Measurements from ENCODE around the gene CDK8. TPM values are rescaled to one million over a fixed set of nuclear protein-coding genes. Genes with fewer than 3 reads are reported as not detected.

The CDK8 gene
- total RNA-seq, 3 donors from 2014 or later (not counting 1 experiment from before 2014, with no cell fraction given): 10.0 to 13.1 (median 10.9) TPM

DNA sequence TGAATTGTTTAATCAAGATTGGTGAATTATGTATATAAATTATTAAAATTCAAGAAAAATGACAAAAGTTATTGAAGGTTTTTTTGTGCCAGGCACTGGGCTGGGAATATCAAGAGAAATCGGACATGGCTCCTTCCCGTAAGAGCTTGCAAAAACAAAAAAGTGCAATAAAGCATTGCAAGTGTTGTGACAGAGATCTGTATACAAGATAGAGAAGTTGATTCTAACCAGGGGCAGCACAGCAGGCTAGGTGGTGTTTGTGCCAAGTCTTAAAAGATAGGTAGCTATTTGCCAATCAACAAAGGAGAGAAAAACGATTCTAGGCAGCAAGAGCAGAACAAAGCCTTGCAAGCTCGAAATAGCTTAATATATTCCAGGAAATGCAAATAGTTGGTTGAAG is 179.8 kb downstream of the CDK8 start:
- TF ChIP-seq, protein P1, sequence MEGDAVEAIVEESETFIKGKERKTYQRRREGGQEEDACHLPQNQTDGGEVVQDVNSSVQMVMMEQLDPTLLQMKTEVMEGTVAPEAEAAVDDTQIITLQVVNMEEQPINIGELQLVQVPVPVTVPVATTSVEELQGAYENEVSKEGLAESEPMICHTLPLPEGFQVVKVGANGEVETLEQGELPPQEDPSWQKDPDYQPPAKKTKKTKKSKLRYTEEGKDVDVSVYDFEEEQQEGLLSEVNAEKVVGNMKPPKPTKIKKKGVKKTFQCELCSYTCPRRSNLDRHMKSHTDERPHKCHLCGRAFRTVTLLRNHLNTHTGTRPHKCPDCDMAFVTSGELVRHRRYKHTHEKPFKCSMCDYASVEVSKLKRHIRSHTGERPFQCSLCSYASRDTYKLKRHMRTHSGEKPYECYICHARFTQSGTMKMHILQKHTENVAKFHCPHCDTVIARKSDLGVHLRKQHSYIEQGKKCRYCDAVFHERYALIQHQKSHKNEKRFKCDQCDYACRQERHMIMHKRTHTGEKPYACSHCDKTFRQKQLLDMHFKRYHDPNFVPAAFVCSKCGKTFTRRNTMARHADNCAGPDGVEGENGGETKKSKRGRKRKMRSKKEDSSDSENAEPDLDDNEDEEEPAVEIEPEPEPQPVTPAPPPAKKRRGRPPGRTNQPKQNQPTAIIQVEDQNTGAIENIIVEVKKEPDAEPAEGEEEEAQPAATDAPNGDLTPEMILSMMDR (IDR thresholded peaks at IDR 0.05): no peak
- Mint-ChIP-seq H3K36me3 (peaks cover 18% of the 10 kb centered on the region), H3K27me3 (ENCODE audit: low read depth in 2 of 2) (peaks cover 10 to 28% of the 10 kb centered on the region in 2 donors), H3K4me3 (no peak overlapping the region), H3K4me1 (no peaks in the 10 kb centered on the region), H3K9me3 (peaks cover 8 to 12% of the 10 kb centered on the region in 2 donors), H3K27ac (no peak overlapping the region)
- no peak for DNase-seq
- 59% methylated on average over 4 of the region's 4 CpGs for WGBS (ENCODE audit: insufficient coverage)
- no peak for ATAC-seq
- intact Hi-C loops (cut with micrococcal nuclease): no loop called here
- H3K4me3 ChIP-seq (ENCODE audit: low read length): no peak overlapping the region
- H3K36me3 ChIP-seq (ENCODE audit: control insufficient read depth, insufficient read depth, low read length): no peaks in the 10 kb centered on the region
- no peaks in the 10 kb centered on the region for H3K4me1 ChIP-seq (ENCODE audit: control insufficient read depth, insufficient read depth, low read length)
- H3K27ac ChIP-seq (ENCODE audit: low read length): no peak overlapping the region
- H3K9me3 ChIP-seq (ENCODE audit: control insufficient read depth, insufficient read depth, low read length): peaks cover 11% of the 10 kb centered on the region
- no peaks in the 10 kb centered on the region for H3K27me3 ChIP-seq (ENCODE audit: control insufficient read depth, insufficient read depth, low read length)

DNA sequence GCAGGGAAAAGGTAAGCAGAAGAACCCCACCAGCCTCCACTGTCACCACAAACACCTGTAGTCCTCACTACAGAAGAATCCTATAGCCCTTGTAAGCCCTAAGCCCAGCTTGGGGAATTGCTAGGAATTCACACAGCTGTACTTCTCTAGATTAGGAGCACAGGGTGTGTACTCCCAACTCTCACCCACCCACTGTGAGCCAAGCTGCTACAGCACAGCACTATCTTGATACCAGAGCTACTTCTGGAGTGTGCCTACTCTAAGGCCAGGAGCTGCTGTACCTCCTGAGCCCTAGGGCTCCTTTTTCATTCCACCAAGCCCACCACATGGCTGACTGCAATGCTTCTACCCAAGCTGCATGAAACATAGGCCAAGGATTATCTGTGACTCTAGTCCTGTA is 181.2 kb downstream of the CDK8 start:
- TF ChIP-seq, protein P1 (IDR thresholded peaks at IDR 0.05): no peak
- no peaks in the 10 kb centered on the region for H3K36me3 ChIP-seq (ENCODE audit: control insufficient read depth, insufficient read depth, low read length)
- no peak for DNase-seq
- no peaks in the 10 kb centered on the region for H3K27me3 ChIP-seq (ENCODE audit: control insufficient read depth, insufficient read depth, low read length)
- peaks cover 18% of the 10 kb centered on the region for H3K36me3 Mint-ChIP-seq
- no peak overlapping the region for H3K27ac ChIP-seq (ENCODE audit: low read length)
- H3K9me3 ChIP-seq (ENCODE audit: control insufficient read depth, insufficient read depth, low read length): peaks cover 11% of the 10 kb centered on the region
- no peak for ATAC-seq
- H3K27me3 Mint-ChIP-seq (ENCODE audit: low read depth in 2 of 2): peaks cover 5 to 20% of the 10 kb centered on the region in 2 donors
- H3K4me3 Mint-ChIP-seq: no peak overlapping the region
- H3K27ac Mint-ChIP-seq: no peak overlapping the region
- no peaks in the 10 kb centered on the region for H3K4me1 ChIP-seq (ENCODE audit: control insufficient read depth, insufficient read depth, low read length)
- intact Hi-C loops (cut with micrococcal nuclease): no loop called here
- H3K4me3 ChIP-seq (ENCODE audit: low read length): no peak overlapping the region
- H3K4me1 Mint-ChIP-seq: no peaks in the 10 kb centered on the region
- peaks cover 8 to 12% of the 10 kb centered on the region in 2 donors for H3K9me3 Mint-ChIP-seq

DNA sequence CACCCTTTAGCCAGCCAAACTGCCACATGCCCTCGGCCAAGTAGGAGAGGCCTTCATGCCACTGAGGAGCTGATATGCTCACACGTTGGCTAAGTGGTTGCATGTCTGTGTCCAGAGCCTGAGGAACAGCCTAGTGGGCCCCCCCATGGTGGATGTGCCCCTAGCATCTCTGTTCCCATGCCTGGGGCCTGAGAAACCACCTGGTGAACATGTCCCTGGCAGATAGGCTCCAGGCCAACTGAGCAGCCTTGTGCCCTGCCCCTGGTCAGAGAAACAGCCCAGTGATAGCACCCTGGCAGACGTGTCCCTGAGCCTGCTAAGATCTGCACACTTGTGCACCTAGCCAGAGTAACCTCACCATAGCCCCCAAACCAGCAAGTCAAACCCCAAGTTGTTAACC is 181.7 kb downstream of the CDK8 start:
- no peak for ATAC-seq

DNA sequence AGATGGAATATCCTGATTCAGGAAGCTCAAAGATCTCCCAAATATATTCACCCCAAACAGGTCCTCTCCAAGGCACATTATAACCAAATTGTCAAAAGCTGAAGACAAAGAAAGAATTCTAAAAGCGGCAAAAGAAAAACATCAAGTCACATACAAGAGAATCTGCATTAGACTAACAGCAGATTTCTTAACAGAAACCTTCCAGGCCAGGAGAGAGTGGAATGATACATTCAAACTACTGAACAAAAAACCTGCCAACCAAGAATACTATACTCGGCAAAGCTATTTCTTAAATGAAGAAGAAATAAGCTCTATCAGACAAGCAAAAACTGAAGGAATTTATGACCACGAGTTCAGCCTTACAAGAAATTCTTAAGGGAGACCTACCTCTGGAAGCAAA is 183.0 kb downstream of the CDK8 start:
- Mint-ChIP-seq H3K27ac (no peak overlapping the region), H3K4me3 (no peak overlapping the region), H3K27me3 (ENCODE audit: low read depth in 2 of 2) (peaks cover 2 to 20% of the 10 kb centered on the region in 2 donors), H3K9me3 (peaks cover 8 to 12% of the 10 kb centered on the region in 2 donors), H3K4me1 (no peaks in the 10 kb centered on the region), H3K36me3 (peaks cover 18% of the 10 kb centered on the region)
- Histone ChIP-seq H3K36me3 (ENCODE audit: control insufficient read depth, insufficient read depth, low read length) (no peaks in the 10 kb centered on the region), H3K4me1 (ENCODE audit: control insufficient read depth, insufficient read depth, low read length) (no peaks in the 10 kb centered on the region), H3K9me3 (ENCODE audit: control insufficient read depth, insufficient read depth, low read length) (peaks cover 11% of the 10 kb centered on the region), H3K27me3 (ENCODE audit: control insufficient read depth, insufficient read depth, low read length) (no peaks in the 10 kb centered on the region), H3K4me3 (ENCODE audit: low read length) (no peak overlapping the region), H3K27ac (ENCODE audit: low read length) (no peak overlapping the region)
- DNase-seq: no peak
- TF ChIP-seq, protein P1 (IDR thresholded peaks at IDR 0.05): no peak
- intact Hi-C loops (cut with micrococcal nuclease): no loop called here
- 82% methylated on average over 3 of the region's 3 CpGs for WGBS (ENCODE audit: insufficient coverage)
- no peak for ATAC-seq

More for the DNA sequence above, 181.7 kb downstream of the CDK8 start:
- peaks cover 5 to 20% of the 10 kb centered on the region in 2 donors for H3K27me3 Mint-ChIP-seq (ENCODE audit: low read depth in 2 of 2)
- no peak overlapping the region for H3K27ac ChIP-seq (ENCODE audit: low read length)
- peaks cover 8 to 12% of the 10 kb centered on the region in 2 donors for H3K9me3 Mint-ChIP-seq
- H3K4me1 ChIP-seq (ENCODE audit: control insufficient read depth, insufficient read depth, low read length): no peaks in the 10 kb centered on the region
- H3K36me3 Mint-ChIP-seq: peaks cover 18% of the 10 kb centered on the region
- peaks cover 11% of the 10 kb centered on the region for H3K9me3 ChIP-seq (ENCODE audit: control insufficient read depth, insufficient read depth, low read length)
- no peaks in the 10 kb centered on the region for H3K4me1 Mint-ChIP-seq
- H3K4me3 Mint-ChIP-seq: no peak overlapping the region
- intact Hi-C loops (cut with micrococcal nuclease): no loop called here
- WGBS (ENCODE audit: insufficient coverage): 83% methylated on average over 3 of the region's 3 CpGs
- no peaks in the 10 kb centered on the region for H3K27me3 ChIP-seq (ENCODE audit: control insufficient read depth, insufficient read depth, low read length)
- no peak overlapping the region for H3K4me3 ChIP-seq (ENCODE audit: low read length)
- no peak for DNase-seq
- no peaks in the 10 kb centered on the region for H3K36me3 ChIP-seq (ENCODE audit: control insufficient read depth, insufficient read depth, low read length)
- TF ChIP-seq, protein P1 (IDR thresholded peaks at IDR 0.05): no peak
- no peak overlapping the region for H3K27ac Mint-ChIP-seq
